Stomach smooth muscle (tissue), 2 donors: Measurements from ENCODE around the gene DLL1.
A peak's percentile ranks its signal among the peaks of the same experiment; 100 is the strongest.

ENCODE experiments used
- H3K27ac ChIP-seq: one replicate; pipeline ENCODE4 v1.7.0; 2013; ENCODE audit warnings: mild to moderate bottlenecking, low read length, inconsistent platforms
- H3K27me3 ChIP-seq, 2 donors: one replicate each; pipeline ENCODE4 v1.7.0; 2013; ENCODE audit warnings: low read length in 2 of 2; ENCODE audit not compliant: insufficient read depth in 2 of 2, control insufficient read depth in 1 of 2
- H3K36me3 ChIP-seq, 2 donors: one replicate each; pipeline ENCODE4 v1.7.0; 2013; ENCODE audit warnings: low read length in 2 of 2; ENCODE audit not compliant: control insufficient read depth in 2 of 2, insufficient read depth in 2 of 2
- H3K4me1 ChIP-seq: one replicate; pipeline ENCODE4 v1.7.0; 2013; ENCODE audit warnings: low read length; ENCODE audit not compliant: control insufficient read depth, insufficient read depth
- H3K4me3 ChIP-seq, 2 donors: one replicate each; pipeline ENCODE4 v1.7.0; 2013; ENCODE audit warnings: low read length in 2 of 2
- H3K9ac ChIP-seq, 2 donors: one replicate each; pipeline ENCODE4 v1.7.0; 2013; ENCODE audit warnings: low read length in 2 of 2, mild to moderate bottlenecking in 1 of 2
- H3K9me3 ChIP-seq, 2 donors: one replicate each; pipeline ENCODE4 v1.7.0; 2013; ENCODE audit warnings: low read length in 2 of 2; ENCODE audit not compliant: control insufficient read depth in 2 of 2
- donor health status: healthy.
- donor health status: Pancreatic carcinoma.

DLL1 gene

DNA sequence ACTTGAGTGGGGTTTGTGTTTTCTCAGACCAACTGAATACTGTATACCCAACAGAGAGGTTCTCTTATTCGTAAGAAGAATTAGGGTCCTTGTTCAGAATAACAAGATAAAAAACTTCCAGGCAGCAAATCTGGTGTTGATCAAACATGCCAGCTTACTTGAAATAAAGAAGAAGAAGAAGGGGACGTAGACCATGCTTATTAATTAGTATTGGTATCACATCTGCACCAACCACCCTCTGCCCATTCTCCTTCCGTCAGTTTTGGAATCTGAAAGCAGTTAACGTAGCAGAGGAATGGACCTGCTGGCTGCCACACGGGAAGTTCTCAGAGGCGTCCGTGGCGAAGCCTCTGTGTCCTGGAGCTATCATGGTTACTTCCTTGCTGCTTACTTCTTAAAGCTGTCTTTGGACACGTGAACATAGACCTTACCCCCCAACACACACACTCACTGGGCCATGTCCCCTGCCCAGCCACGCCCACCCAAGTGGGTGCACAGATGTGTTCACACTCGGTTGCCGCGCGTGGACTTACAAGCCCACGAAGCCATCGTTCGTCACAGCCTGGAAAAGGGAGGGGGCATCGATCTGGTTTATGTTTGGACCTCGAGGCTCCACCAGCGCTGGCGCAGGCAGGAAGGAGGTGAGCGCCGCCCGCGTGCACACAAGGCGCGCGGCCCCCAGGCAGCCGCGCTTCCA, 4.1 kb upstream of the DLL1 start:
- Histone ChIP-seq H3K27me3 (peaks cover 50 to 81% of the 10 kb centered on the region in 2 donors), H3K4me3 (peak overlapping the region; percentile 48 to 72), H3K4me1 (peaks cover 43% of the 10 kb centered on the region), H3K9ac (peak overlapping the region in 1 of 2 donors; percentile 13), H3K9me3 (no peaks in the 10 kb centered on the region), H3K27ac (no peak overlapping the region), H3K36me3 (no peaks in the 10 kb centered on the region)

GRCh38 chr6:170294298-170294730, 3.4 kb upstream of the DLL1 start:
- peaks cover 50 to 85% of the 10 kb centered on the region in 2 donors for H3K27me3 ChIP-seq
- peaks cover 50% of the 10 kb centered on the region for H3K4me1 ChIP-seq
- H3K27ac ChIP-seq: no peak overlapping the region
- H3K36me3 ChIP-seq: no peaks in the 10 kb centered on the region
- no peak overlapping the region for H3K4me3 ChIP-seq
- H3K9ac ChIP-seq: no peak overlapping the region
- no peaks in the 10 kb centered on the region for H3K9me3 ChIP-seq

- Histone ChIP-seq H3K27me3 (peaks cover 49 to 86% of the 10 kb centered on the region in 2 donors), H3K9me3 (no peaks in the 10 kb centered on the region), H3K36me3 (no peaks in the 10 kb centered on the region), H3K4me1 (peaks cover 55% of the 10 kb centered on the region), H3K9ac (no peak overlapping the region), H3K4me3 (no peak overlapping the region), H3K27ac (no peak overlapping the region)
Observed at GRCh38 chr6:170293341-170294231, 2.7 kb upstream of the DLL1 start.

DNA sequence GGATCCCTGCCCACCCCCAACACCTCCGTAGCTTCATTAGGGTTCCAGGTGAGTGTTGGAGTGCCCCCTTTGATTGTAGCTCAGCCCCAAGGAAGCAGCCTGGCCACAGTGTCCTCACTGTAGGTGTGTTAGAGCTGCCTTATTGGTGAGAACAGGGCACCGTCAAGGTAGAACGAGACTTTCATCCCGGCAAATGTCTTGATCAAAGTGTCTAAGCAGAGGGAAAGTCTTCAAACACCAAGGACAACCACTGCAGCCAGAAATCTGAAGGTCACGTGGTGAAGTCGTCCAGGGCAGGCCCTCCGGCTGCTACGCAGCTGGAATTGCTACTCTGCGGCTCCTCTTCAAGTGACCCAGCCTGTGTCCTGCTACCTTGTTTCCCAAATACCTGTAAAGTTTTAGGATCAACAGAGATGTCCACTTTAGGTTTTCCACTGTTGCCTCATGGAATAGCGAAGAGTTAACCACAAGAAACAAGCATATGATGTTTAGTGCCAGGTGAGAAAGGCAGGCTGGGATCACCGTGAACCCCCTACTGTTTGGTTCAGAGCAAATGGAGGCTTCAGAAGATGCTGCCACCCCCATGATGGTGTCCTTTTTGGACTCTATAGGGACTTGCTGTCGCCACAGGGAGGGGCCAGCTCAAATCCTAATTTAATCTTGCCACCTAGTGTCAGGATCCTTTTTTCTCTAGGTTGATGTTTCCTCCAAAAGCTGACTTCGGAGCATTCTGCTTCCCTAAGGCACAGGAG, 1.7 kb upstream of the DLL1 start:
- Histone ChIP-seq H3K4me1 (peaks cover 56% of the 10 kb centered on the region), H3K36me3 (no peaks in the 10 kb centered on the region), H3K9me3 (no peaks in the 10 kb centered on the region), H3K27ac (no peak overlapping the region), H3K4me3 (no peak overlapping the region), H3K9ac (no peak overlapping the region), H3K27me3 (peaks cover 52 to 89% of the 10 kb centered on the region in 2 donors)

GRCh38 chr6:170292111-170292406, 1.2 kb upstream of the DLL1 start:
- H3K36me3 ChIP-seq: no peaks in the 10 kb centered on the region
- H3K9ac ChIP-seq: no peak overlapping the region
- H3K27me3 ChIP-seq: peaks cover 51 to 89% of the 10 kb centered on the region in 2 donors
- H3K27ac ChIP-seq: no peak overlapping the region
- H3K4me3 ChIP-seq: peak overlapping the region in 1 of 2 donors; percentile 67
- H3K4me1 ChIP-seq: peaks cover 59% of the 10 kb centered on the region
- no peaks in the 10 kb centered on the region for H3K9me3 ChIP-seq

DNA sequence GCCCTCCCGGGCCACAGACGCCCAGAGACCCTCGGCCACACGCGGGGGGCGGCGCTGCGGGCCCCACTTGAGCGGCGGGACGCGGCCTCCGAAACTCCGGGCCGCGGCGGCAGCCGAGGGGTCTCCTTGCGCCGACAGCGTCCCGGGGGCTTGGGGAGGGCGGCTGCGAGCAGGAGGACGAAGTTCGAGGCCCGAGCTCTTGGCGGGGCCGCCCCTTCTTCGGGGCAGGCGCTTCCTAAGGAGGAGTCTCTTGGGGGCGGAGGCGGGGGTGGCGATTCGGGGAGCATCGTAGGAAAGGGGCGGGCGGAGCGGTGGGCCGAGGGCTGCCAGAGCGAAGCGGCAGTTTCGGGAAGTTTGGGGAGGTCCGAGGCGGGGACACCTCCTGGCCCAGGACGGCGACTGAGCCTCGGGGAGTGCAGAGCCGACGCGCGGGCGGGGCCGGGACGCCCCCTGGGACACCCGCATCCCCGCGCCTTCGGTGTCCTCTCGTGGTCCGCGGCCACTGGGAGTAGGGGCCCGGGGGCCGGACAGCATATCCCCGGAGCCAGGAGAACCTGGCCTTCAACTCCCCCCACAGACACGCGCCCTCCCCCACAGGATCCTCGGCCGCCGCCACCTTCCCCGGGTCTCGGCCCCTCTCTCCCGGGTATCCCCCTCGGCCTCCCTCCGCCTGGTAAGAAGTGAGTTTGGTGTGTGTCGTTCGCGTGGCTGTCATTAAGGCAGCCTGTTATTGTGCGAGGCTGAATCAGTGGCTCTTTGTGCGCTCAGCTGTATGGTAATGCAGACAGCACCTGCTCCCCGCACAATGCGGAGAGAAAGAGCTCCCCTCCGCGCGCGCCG, 613 bp upstream of the DLL1 start:
- no peaks in the 10 kb centered on the region for H3K9me3 ChIP-seq
- no peak overlapping the region for H3K9ac ChIP-seq
- H3K4me1 ChIP-seq: peaks cover 53% of the 10 kb centered on the region
- peaks cover 48 to 83% of the 10 kb centered on the region in 2 donors for H3K27me3 ChIP-seq
- peak overlapping the region; percentile 29 to 67 for H3K4me3 ChIP-seq
- no peak overlapping the region for H3K27ac ChIP-seq
- H3K36me3 ChIP-seq: no peaks in the 10 kb centered on the region

GRCh38 chr6:170289951-170290295, 955 bp downstream of the DLL1 start:
- no peak overlapping the region for H3K27ac ChIP-seq
- peaks cover 37% of the 10 kb centered on the region for H3K4me1 ChIP-seq

GRCh38 chr6:170289180-170289931, 1.5 kb downstream of the DLL1 start:
- H3K4me1 ChIP-seq: peaks cover 36% of the 10 kb centered on the region
- H3K9me3 ChIP-seq: no peaks in the 10 kb centered on the region
- peaks cover 41 to 62% of the 10 kb centered on the region in 2 donors for H3K27me3 ChIP-seq
- H3K36me3 ChIP-seq: no peaks in the 10 kb centered on the region
- H3K27ac ChIP-seq: no peak overlapping the region
- no peak overlapping the region for H3K9ac ChIP-seq
- peak overlapping the region; percentile 51 to 78 for H3K4me3 ChIP-seq

More at GRCh38 chr6:170289951-170290295, 955 bp downstream of the DLL1 start:
- Histone ChIP-seq H3K9ac (peak overlapping the region in 1 of 2 donors; percentile 56), H3K9me3 (no peaks in the 10 kb centered on the region), H3K4me3 (peak overlapping the region; percentile 68 to 78), H3K27me3 (peaks cover 47 to 68% of the 10 kb centered on the region in 2 donors), H3K36me3 (no peaks in the 10 kb centered on the region)

- H3K27ac ChIP-seq: no peak overlapping the region
Observed at GRCh38 chr6:170288852-170289179, 2.1 kb downstream of the DLL1 start.

More at GRCh38 chr6:170288852-170289179, 2.1 kb downstream of the DLL1 start:
- Histone ChIP-seq H3K4me1 (peaks cover 36% of the 10 kb centered on the region), H3K9ac (no peak overlapping the region), H3K4me3 (peak overlapping the region in 1 of 2 donors; percentile 78), H3K9me3 (no peaks in the 10 kb centered on the region), H3K36me3 (no peaks in the 10 kb centered on the region), H3K27me3 (peaks cover 36 to 57% of the 10 kb centered on the region in 2 donors)
